GM19193 (cell line): ENCODE measurements around the gene CHST13.

Source experiments
- POLR2A ChIP-seq: IDR thresholded peaks from 4 replicates; pipeline ENCODE4 v1.6.1; 2011; ENCODE audit not compliant: insufficient read depth, insufficient read length; ENCODE audit errors: extremely low read depth

CHST13 gene

GRCh38 chr3:126557761-126558160 is 33.8 kb downstream of the CHST13 start:
- TF ChIP-seq POLR2A, result no peak

GRCh38 chr3:126558336-126559071 is 34.5 kb downstream of the CHST13 start, which contains the start of gene C3orf22:
TSS of gene C3orf22 (minus strand) at chr3:126558932. CDS start at chr3:126553390, 5,542 bp downstream.
- TF ChIP-seq POLR2A, result no peak

DNA sequence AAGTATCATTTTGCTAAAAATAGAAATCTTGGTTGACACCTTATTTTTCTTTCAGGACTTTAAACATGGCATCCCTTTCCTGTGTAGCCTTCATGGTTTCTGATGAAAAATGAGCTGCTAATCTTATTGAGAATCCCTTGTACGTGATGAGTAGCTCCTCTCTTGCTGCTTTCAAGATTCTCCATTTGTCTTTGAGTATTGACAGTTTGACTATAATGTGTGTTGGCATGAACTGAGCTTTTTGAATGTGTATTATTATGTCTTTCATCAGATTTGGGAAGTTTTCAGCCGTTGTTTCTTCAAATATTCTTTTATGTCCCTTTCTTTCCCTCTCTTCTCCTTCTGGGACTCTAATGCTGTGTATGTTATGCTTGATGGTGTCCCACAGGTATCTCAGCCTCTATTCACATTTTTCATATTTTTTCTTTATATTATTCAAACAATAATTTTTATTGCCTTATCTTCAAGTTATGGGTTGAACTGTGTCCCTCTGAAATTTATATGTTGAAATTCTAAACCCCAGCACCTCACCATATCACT is 38.9 kb downstream of the CHST13 start:
- TF ChIP-seq POLR2A, result no peak

DNA sequence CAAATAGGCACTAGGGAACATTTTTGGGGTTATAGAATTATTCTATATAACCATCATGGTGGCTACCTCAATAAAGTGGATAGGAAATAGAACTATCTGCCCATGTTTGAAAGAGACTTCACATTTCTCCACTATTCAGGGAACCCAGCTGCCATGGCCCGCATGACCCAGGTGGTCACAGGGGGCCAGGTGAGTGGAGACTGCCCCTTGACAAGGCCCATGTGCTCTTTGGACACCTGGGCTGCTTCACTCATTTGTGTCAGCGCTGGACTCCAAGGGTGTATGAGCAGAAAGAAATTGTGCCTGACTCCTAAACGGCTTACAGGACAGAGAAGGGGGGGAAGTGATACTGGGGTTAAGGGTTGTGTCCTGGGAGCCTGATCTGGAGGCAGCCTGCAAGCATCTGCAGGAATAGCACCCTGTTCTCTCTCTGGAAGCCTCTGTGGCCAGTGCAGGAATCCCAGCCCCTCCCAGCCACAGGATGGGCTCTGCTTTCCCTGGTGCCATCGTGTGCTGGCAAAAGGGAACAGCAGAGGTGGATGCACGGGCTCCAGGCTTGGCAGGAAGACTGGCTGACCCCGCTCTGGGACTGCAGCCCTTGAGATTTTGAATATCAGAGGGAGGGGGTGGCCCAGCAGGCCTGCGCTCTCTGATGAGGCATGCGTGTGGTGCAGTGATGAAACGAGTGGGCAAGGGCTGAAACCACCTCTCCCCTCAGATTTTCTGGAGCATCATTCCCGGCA is 43.9 kb downstream of the CHST13 start:
- TF ChIP-seq POLR2A, result no peak

- no peak for TF ChIP-seq POLR2A
Observed at GRCh38 chr3:126568776-126569342, 44.9 kb downstream of the CHST13 start.

GRCh38 chr3:126569390-126569975 is 45.5 kb downstream of the CHST13 start:
- no peak for TF ChIP-seq POLR2A

DNA sequence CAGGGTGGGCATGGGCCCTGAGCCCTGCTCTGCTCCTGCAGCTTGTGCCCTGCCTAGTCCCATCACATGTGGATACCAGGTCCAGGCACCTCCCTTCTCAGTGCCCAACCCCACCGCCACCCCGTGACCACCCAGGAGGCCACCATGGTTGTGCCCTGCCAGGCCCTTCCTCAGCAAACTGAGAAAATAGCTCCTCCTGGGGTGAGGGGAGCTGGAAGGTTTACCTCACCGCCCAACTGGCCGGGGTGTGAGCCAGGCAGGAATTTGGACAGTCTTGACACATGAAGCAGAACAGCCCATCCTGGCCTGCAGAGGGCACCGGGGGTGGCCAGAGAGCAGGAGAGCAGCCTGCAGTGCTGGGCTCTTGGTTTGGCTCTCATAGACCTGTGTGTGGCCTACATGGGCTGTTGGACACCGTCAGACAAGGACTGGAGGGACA is 46.2 kb downstream of the CHST13 start:
- no peak for TF ChIP-seq POLR2A

DNA sequence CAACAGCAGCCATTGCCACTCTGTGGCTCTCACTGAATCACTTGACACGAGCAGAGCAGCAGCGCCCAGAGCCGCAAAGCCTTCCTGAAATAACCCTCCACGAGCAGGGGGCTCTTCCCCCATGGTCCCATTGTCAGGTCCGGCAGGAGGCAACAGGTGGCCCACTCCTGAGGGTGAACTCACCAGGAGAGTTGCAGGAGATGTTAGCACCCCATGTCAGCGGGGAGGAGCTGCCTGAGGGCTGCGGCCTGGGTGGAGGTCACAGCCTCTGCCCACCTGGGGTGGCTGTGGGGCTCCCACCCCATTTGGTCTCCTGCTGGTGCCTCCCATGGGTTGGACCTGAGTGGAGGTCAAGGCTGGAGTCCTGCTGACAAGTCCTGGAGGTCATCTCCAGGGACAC is 47.1 kb downstream of the CHST13 start:
- TF ChIP-seq POLR2A, result no peak

- no peak for TF ChIP-seq POLR2A
Observed at GRCh38 chr3:126573492-126574117, 49.6 kb downstream of the CHST13 start.

DNA sequence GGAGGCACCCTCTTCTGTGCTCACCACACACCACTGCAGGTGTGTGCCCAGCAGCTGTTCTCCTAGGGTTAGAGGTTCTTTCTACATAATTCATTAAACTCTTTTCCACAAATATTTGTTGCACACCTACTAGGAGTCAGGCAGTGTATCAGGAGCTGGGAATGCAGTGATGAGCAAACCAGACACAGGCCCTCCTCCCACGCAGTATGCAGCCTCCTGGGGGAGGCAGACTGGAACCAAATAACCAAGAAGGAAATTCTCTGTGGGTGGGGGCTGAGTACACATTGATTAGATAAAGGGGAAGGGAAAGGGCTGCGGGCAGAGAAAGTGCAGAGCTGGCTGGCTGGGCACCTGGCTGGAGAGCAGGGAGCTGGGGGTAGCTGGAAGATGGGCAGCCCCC is 53.3 kb downstream of the CHST13 start:
- TF ChIP-seq POLR2A, result no peak

DNA sequence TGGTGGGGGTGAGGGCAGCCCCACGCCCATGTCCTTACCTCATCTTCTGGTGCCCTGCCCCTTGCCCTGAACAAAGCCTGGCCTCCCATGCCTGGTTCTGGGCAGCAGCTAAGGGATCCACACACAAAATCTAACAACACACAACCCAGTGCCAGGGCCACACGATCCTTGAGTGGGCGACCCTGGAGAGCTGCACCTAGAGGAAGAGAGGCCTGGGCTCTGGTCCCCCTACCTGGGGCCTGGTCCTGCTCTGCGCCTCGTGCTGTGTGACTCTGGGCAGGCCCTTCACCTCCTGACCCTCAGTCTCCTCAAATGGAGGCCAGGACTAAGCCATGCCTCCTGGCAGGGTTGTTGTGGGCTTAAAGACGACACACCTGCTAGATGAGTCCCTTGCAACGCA is 54.7 kb downstream of the CHST13 start:
- TF ChIP-seq POLR2A, result no peak

DNA sequence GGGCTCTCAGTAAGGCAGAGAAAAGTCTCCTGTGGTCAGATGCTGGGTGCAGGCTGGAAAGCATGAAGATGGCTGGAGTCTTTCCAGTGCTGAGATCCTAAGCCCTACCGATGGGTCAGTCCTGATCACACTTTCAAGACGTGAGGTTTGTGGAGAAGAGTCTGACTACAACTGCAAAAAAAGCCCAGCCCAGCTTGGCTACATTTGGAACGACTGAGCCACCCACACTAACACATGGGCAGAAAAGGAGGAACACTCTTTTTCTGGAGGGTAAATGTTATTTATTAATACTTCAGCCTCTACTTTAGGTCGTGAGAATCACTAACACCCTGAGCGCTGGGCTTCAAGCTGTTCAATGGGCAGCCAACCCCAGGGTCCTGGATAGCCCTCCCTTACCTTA is 56.8 kb downstream of the CHST13 start:
- no peak for TF ChIP-seq POLR2A

- TF ChIP-seq POLR2A, result no peak
Observed at GRCh38 chr3:126581569-126581968, 57.6 kb downstream of the CHST13 start.

DNA sequence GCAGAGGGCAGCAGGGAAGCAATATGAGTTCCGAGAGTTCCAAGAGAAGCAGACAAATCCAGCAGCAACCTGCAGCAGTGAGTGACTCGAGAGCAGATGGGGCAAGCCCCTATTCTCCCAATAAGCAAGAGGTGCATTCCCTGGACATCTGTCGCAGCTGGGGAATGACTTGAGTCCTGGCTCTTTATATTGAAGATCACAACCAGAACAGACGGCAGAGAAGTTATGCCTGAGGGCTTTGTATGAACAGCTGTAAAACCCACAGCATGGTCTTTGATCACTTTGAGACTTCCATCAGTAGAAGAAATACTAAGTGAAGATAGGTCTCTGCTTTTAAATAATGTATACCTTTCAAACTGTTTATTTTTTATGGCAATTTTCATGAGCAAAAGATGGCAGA is 58.4 kb downstream of the CHST13 start:
- no peak for TF ChIP-seq POLR2A
